ES-I3 (cell line): ENCODE results near the gene ASCL5.

ENCODE experiments used
- H3K36me3 ChIP-seq: 2 replicates; pipeline ENCODE4 v1.6.1; 2013; ENCODE audit warnings: mild to moderate bottlenecking, low read length, control low read depth, moderate library complexity; ENCODE audit not compliant: insufficient read depth
- H3K4me1 ChIP-seq: 2 replicates; pipeline ENCODE4 v1.6.1; 2013; ENCODE audit warnings: mild to moderate bottlenecking, control low read depth, low read length; ENCODE audit not compliant: insufficient read depth
- H3K9ac ChIP-seq: 2 replicates; pipeline ENCODE4 v1.6.1; 2013; ENCODE audit warnings: low read depth, mild to moderate bottlenecking, low read length, moderate library complexity
- H3K9me3 ChIP-seq: 2 replicates; pipeline ENCODE4 v1.6.1; 2013; ENCODE audit warnings: mild to moderate bottlenecking, low read length, moderate library complexity; ENCODE audit not compliant: control insufficient read depth, insufficient read depth

ASCL5 gene

DNA sequence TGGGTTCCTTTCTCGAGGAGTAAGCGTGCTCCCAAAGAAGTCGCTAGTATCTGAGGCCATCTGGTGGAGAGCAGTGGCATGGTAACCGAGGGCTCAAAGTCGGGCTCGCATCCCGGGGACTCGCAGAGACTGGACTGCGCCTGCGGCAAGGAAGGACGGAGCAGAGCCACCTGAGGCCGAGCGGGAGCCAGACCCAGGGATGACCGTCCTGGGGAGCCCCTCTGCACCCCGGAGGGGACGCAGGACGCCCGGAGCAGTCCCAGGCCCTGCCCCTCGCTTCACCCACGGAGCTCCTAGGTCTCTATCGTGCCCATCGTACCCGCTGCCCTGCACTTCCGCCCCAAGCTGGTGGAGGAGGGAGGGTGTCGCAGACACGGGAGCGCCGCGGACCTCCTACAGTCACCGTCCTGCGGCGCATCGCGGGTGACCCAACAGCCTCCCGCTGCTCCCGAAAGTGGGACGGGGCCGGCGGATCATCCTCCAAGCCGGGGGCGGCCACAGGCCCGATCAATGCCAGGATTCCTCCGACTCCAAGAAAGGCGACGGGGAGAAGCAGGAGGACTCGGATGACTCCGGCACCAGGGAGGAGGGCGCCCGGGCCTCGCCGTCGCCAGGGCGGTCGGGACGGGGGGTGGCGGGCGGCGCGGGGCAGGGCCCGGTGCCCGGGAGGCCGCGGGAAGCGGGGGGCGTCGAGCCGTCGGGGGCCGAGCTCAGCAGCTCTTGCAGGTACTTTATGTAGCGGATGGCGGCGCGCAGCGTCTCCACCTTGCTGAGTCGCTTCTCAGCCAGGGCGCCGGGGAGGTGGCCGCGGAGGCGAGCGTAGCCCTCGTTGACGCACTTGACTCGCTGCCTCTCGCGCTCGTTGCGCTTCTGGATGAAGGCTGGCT, 12.5 kb downstream of the ASCL5 start:
- H3K36me3 ChIP-seq = no peaks in the 10 kb centered on the region
- peak overlapping the region; percentile 61 for H3K9ac ChIP-seq
- 0 out of 2 replicates have a peak, but pooled peaks cover 2% of the 10 kb centered on the region for H3K4me1 ChIP-seq
- no peaks in the 10 kb centered on the region for H3K9me3 ChIP-seq

DNA sequence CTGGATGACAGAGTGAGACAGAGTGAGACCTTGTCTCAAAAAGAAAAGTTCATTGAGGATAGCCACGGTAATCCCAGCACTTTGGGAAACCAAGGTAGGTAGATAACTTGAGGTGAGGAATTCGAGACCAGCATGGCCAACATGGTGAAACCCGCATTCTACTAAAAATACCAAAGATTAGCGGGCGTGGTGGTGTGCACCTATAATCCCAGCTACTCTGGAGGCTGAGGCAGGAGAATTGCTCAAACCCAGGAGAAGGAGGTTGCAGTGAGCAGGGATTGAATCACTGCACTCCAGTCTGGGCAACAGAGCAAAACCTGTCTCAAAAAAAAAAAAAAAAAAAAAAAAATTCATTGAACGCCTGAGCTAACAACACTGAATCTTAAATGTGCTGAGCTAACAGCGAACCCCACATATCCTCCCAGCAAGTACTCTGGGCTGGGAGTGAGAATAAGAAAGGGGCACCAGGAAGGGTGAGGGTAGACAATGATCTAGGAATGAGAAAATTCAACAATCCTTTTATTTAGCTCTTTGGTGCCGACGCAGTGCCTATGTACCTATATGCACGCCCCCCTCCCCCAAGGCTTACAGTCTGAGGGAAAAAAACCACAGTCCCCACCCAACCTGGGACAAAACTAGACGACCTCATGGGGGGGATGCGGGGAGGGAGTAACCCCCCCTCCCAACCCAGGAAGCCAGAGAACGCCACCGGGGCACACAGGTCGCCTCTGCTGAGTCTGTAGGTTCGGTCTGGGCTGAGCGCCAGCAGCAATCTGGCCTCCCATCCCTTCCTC, 13.3 kb downstream of the ASCL5 start:
- Histone ChIP-seq H3K4me1 (no peaks in the 10 kb centered on the region), H3K36me3 (no peaks in the 10 kb centered on the region), H3K9me3 (no peaks in the 10 kb centered on the region), H3K9ac (peak overlapping the region; percentile 23; the same call in 1 of the 2 replicates)

DNA sequence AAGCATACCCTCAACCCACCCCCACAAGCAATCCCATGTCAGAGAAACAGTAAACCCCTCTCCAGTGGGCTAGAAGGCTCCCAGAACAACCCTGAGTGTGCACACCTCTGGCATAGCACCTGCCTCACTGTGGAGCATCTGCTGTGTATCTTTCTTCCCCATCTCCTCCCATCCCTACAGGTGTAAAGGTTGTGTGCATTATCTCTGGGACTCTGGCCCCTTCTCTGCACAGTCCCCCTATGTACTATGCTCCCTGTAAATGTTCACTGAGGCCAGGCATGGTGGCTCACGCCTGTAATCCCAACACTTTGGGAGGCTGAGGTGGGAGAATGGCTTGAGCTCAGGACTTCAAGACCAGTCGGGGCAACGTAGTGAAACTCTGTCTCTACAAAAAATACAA, 14.1 kb downstream of the ASCL5 start:
- Histone ChIP-seq H3K36me3 (no peaks in the 10 kb centered on the region), H3K9ac (no peak overlapping the region), H3K9me3 (no peaks in the 10 kb centered on the region), H3K4me1 (no peaks in the 10 kb centered on the region)

DNA sequence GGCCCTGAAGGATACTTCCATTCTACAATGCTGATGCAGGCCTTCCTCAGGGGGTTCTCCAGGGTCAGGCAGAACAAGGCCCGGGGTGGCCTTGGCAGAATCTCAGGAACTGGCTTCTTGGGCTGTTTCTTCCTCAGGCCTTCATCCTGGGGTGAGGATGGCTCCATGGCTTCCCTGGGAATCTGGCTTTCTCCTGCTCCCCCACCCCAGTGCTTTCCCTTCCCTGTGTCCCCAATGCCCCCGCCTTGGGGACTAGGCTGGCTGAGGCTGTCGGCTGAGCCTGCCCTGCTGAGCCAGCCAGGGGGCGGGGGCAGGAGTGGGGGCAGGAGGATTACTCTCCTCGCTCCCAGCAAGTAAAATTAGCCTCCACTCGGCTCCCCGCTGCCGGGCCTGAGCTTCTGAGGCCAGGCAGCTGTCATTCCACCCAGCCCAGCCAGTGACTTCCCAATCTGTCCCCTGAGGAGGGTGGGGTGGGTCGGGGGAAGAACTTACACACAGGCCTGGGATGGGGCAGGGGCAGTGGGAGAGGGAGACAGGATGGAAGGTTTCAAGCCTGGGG, 14.7 kb downstream of the ASCL5 start, which contains the start of gene CACNA1S:
Gene CACNA1S, minus strand, starts transcription at position 254 of the 559 bp plus-strand sequence. Its CDS starts 87 bp downstream, at position 167.
- Histone ChIP-seq H3K36me3 (no peaks in the 10 kb centered on the region), H3K9ac (no peak within 1 kb of the TSS), H3K9me3 (no peaks in the 10 kb centered on the region), H3K4me1 (no peaks in the 10 kb centered on the region)

DNA sequence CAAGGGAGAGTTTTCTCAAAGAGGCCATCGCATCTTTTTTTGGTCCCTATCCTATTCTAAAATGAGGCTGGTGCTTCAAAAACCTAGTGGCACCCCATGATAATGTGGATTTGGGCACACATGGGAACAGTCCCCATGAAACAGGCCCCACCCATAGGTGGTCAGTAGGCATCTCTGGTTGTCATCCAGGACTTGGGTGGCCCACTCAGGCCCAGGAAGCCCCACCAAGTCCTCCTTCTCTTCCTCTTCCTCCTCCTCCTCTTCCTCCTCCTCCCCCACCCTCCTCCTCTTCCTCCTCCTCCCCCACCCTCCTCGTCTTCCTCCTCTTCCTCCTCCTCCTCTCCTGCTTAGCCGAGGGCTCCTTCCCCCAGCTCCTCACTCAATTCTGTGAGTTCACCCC, 15.3 kb downstream of the ASCL5 start:
- no peaks in the 10 kb centered on the region for H3K9me3 ChIP-seq

DNA sequence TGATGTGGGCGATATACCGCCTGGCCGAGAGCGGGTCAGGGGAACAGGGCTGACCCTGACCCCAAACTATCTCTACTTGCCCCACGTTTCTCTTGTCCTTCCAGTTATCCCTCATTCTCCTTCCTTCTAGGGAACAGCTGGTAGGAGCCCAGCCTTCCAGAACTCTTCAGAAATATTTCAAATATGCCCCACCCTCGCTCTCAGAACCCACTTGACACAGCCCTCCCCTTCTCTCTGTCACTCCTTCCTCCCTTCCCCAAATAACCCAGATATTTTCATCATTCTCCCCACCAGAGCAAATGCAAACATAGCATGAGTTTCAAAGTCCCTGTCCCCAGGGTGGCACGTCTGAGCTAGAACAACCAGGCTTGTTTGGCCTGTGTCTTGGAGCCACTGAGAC, 15.8 kb downstream of the ASCL5 start:
- Histone ChIP-seq H3K36me3 (no peaks in the 10 kb centered on the region), H3K9me3 (no peaks in the 10 kb centered on the region), H3K9ac (no peak overlapping the region), H3K4me1 (no peaks in the 10 kb centered on the region)

More for the DNA sequence above, 15.3 kb downstream of the ASCL5 start:
- Histone ChIP-seq H3K9ac (no peak overlapping the region), H3K4me1 (no peaks in the 10 kb centered on the region), H3K36me3 (no peaks in the 10 kb centered on the region)

DNA sequence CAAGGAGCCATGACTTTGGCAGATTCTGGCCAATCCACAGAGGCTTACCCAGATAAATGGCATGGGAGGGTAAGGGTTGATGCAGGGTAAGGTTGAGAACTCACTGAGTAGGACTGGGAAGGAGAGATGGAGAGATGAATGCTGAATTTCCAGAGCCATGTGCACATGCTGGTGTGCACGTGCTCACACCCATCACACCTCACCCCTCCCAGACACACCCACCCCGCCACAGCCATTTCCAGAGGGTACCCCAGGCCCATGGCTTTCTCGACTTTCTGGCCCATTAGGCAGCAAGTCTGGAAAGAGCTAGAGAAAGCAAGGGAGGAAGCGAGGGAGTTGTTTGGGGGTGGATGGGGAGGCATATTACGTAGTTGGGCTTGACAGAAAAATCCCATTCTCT, 16.4 kb downstream of the ASCL5 start:
- H3K4me1 ChIP-seq = no peaks in the 10 kb centered on the region
- no peaks in the 10 kb centered on the region for H3K36me3 ChIP-seq
- no peak overlapping the region for H3K9ac ChIP-seq
- no peaks in the 10 kb centered on the region for H3K9me3 ChIP-seq

DNA sequence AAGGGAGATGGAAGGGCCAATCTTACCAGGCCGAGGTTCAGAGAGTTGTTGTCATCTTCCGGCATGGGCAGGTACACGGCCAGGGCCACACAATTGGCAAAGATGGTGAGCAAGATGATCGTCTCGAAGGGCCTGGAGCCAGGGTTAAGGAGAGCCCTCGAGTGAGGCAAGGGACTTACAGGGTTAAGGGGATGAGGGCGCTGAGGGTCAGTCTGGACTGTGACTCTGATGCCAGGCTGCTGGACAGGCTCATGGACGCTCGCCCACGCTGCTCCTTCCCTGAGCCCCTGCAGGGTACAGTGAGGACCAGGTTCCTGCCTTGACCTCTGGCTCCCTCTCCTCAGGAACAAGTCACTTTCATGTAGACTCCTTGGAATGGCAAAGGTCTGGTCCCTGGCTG, 16.8 kb downstream of the ASCL5 start:
- H3K9ac ChIP-seq = no peak overlapping the region
- no peaks in the 10 kb centered on the region for H3K36me3 ChIP-seq
- H3K4me1 ChIP-seq = no peaks in the 10 kb centered on the region
- no peaks in the 10 kb centered on the region for H3K9me3 ChIP-seq

DNA sequence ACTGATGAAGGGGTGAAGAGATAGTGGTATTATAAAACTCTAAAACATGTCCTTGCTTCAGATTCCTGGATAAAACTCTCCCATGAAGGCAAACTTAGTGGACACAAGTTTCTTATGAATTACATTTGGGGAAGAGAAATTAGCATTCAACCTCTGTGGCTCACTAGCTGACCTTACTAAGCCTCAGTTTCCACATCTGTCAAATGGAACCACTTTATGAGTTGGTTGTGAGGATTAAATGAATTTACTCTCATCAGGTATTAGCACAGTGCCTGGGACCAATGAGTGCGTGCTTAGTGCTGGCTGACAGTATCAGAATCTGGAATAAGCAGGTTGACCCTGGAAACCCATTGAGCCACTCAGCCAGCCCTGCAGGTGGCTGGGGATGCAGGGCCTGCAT, 17.3 kb downstream of the ASCL5 start:
- no peaks in the 10 kb centered on the region for H3K36me3 ChIP-seq
- H3K4me1 ChIP-seq = no peaks in the 10 kb centered on the region
- H3K9me3 ChIP-seq = no peaks in the 10 kb centered on the region
- H3K9ac ChIP-seq = no peak overlapping the region

DNA sequence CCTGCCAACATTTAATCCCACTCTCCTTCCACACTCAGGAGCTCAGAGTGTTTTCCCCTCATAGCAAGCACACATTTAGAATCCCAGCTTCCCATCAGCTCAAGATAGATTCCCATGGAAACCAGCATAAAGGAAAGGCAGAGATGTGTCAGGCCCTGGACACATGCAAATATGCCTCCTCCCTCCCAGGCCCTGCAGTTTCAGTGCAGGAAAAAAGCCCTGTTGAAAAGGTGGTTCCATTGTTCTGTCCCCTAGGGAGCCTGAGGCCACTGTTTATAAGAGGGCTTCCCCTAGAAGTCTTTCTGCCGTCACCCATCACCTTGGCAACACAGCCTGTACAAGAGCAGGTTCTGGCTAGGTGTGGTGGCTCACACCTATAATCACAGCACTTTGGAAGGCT, 18.4 kb downstream of the ASCL5 start:
- H3K9ac ChIP-seq = no peak overlapping the region
- no peaks in the 10 kb centered on the region for H3K36me3 ChIP-seq
- no peaks in the 10 kb centered on the region for H3K9me3 ChIP-seq
- no peaks in the 10 kb centered on the region for H3K4me1 ChIP-seq

DNA sequence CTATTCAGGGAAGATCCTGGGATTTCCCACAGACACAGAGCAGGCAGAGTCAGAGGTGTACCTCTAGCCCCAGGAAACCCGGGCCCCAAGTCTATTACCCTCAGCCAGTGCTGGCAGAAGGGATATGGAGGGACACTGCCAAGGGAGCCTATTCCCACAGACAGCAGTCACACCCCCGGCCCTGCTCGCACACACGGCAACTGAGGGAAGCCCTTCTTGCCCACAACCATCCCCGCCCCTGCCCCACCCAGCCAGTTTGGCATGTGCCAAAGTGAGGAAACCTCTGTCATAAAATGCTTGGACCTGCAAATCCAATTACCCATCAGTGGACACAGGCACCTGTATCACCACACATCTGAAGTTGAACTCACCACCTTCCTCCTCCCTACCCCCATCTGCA, 21.3 kb downstream of the ASCL5 start:
- H3K9me3 ChIP-seq = no peaks in the 10 kb centered on the region
- H3K9ac ChIP-seq = no peak overlapping the region
- H3K4me1 ChIP-seq = no peaks in the 10 kb centered on the region
- no peaks in the 10 kb centered on the region for H3K36me3 ChIP-seq

DNA sequence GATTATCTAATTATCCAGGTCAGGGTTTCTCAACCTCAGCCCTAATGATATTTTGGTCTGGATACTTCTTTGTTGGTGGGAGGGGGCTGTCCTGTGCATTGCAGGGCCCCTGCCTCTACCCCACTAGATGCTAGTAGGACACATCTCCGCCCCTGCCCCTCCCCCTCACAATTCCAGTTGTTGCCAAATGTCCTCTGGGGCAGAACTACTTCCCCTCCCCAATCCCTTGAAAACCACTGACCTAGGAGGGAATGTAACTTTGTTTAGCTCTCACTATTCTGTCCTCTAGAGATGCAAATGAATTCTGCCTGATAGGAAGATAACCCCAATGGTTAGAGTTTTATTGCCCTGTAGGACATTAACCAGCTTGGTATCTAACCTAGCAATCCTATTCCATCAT, 22.8 kb downstream of the ASCL5 start:
- no peaks in the 10 kb centered on the region for H3K9me3 ChIP-seq
- H3K36me3 ChIP-seq = no peaks in the 10 kb centered on the region
- no peak overlapping the region for H3K9ac ChIP-seq
- no peaks in the 10 kb centered on the region for H3K4me1 ChIP-seq

DNA sequence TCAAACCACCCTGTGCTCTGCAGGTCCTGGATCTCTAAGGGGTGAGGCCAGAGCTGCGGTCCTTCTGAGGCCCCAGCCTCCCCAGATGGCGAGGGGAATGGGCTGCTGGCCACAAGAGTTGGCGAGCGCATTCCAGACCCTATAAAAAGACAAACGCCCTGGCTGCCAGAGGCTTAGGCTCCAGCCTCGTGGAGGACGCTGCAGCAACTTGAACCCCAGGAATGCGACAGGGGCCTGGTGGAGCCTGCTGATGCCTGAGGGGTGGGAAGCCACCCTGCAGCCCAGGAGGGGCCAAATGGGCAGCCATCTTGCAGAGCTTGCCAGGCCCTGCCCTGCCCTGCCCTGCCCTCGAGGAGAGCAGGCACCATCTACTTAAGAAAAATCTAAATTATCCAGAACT, 23.3 kb downstream of the ASCL5 start:
- no peaks in the 10 kb centered on the region for H3K4me1 ChIP-seq
- H3K9me3 ChIP-seq = no peaks in the 10 kb centered on the region
- H3K9ac ChIP-seq = no peak overlapping the region
- no peaks in the 10 kb centered on the region for H3K36me3 ChIP-seq

DNA sequence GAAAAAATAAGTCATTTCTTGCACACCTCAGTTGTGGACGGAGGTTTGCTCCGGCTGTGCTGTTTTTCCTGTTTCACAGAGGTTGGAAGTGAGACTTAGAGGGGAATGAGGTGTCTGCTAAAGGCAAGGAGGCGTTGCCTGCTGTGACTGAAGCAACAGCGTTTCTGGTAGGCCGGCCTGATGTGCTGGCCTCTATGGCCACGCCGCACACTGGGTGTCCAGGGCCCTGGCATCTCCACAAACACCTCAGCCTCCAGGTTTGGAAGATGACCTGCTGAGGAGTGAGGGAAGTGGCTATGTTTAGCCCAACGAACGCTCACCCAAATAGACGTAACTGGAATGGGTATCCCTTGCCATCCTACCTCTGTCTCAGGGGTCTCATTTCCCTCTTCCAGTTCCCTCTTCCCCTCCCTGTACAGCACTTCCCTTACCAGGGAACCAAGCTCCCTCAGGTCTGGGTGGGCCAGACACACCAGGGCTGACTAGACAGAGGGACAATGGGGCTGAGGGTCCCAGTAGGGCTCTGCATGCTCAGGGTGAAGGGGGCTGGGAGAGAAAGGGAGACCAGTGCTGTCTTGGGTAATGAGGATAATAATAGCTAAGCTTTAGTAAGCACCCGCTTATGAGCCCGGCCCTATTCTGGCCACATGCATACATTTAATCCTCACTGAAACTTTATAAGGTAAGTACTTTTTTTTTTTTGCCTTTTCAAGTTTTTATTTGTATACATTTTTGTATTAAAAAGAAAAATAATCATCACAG, 26.6 kb downstream of the ASCL5 start:
- Histone ChIP-seq H3K9me3 (no peaks in the 10 kb centered on the region), H3K9ac (no peak overlapping the region), H3K36me3 (no peaks in the 10 kb centered on the region), H3K4me1 (no peaks in the 10 kb centered on the region)
